ENCODE measurements around the gene MFGE8.
"Not testable (repeated sequence)": the region's sequence is repeated elsewhere in the genome, so short reads cannot be mapped to it uniquely, and the experiment has no call there.

MFGE8 gene

GRCh38 chr15:88913017-88913849 lies at the start of gene MFGE8:
TSS of gene MFGE8 (minus strand) at chr15:88913379. CDS start at chr15:88913319, 60 bp downstream.
- Histone ChIP-seq H3K9me3 (no peaks in the 10 kb centered on the region), H3K36me3 (replicated peaks) (peaks cover 13% of the 10 kb centered on the region), H3K27me3 (ENCODE audit: low read depth) (0 out of 2 replicates have a peak, but pooled peaks cover 2% of the 10 kb centered on the region), H3K4me3 (peak within 1 kb of the TSS; percentile 67), H3K4me1 (peaks cover 13% of the 10 kb centered on the region)
- in situ Hi-C loops (cut with MboI; ENCODE audit: low sequenced_read_pairs) = no loop called here
- peak; percentile 89 to 97 for DNase-seq (ENCODE audit: low spot score in 2 of 2)

GRCh38 chr15:88959445-88959844 lies 46.3 kb upstream of the MFGE8 start:
- no peak for DNase-seq (ENCODE audit: low spot score in 2 of 2)
- H3K4me1 ChIP-seq = no peaks in the 10 kb centered on the region; the same call in 1 of the 2 replicates
- 0 out of 2 replicates have a peak, but pooled peaks cover 3% of the 10 kb centered on the region for H3K9me3 ChIP-seq
- H3K4me3 ChIP-seq = no peak overlapping the region
- in situ Hi-C loops (cut with MboI; ENCODE audit: low sequenced_read_pairs) = no loop called here
- no peaks in the 10 kb centered on the region for H3K36me3 ChIP-seq (replicated peaks)
- H3K27me3 ChIP-seq (ENCODE audit: low read depth) = no peaks in the 10 kb centered on the region

GRCh38 chr15:88956906-88957305 lies 43.7 kb upstream of the MFGE8 start:
- Histone ChIP-seq H3K4me3 (no peak overlapping the region), H3K36me3 (replicated peaks) (no peaks in the 10 kb centered on the region), H3K9me3 (no peaks in the 10 kb centered on the region), H3K4me1 (no peaks in the 10 kb centered on the region), H3K27me3 (ENCODE audit: low read depth) (no peaks in the 10 kb centered on the region)
- in situ Hi-C loops (cut with MboI; ENCODE audit: low sequenced_read_pairs) = no loop called here
- no peak for DNase-seq (ENCODE audit: low spot score in 2 of 2)

GRCh38 chr15:88956263-88956662 lies 43.1 kb upstream of the MFGE8 start:
- Histone ChIP-seq H3K4me3 (no peak overlapping the region), H3K4me1 (no peaks in the 10 kb centered on the region), H3K36me3 (replicated peaks) (no peaks in the 10 kb centered on the region), H3K27me3 (ENCODE audit: low read depth) (no peaks in the 10 kb centered on the region), H3K9me3 (no peaks in the 10 kb centered on the region)
- in situ Hi-C loops (cut with MboI; ENCODE audit: low sequenced_read_pairs) = no loop called here
- DNase-seq (ENCODE audit: low spot score in 2 of 2) = no peak

- in situ Hi-C loops (cut with MboI; ENCODE audit: low sequenced_read_pairs) = no loop called here
- Histone ChIP-seq H3K27me3 (ENCODE audit: low read depth) (no peaks in the 10 kb centered on the region), H3K4me1 (no peaks in the 10 kb centered on the region), H3K9me3 (no peaks in the 10 kb centered on the region), H3K36me3 (replicated peaks) (no peaks in the 10 kb centered on the region), H3K4me3 (no peak overlapping the region)
- peak in 1 of 2 experiments; percentile 27 for DNase-seq (ENCODE audit: low spot score in 2 of 2)
These were observed 41.5 kb upstream of the MFGE8 start for GRCh38 chr15:88954431-88955277.

GRCh38 chr15:88950600-88951160 lies 37.5 kb upstream of the MFGE8 start:
- no peaks in the 10 kb centered on the region for H3K27me3 ChIP-seq (ENCODE audit: low read depth)
- no peak for DNase-seq (ENCODE audit: low spot score in 2 of 2)
- H3K4me3 ChIP-seq = no peak overlapping the region
- no peaks in the 10 kb centered on the region for H3K36me3 ChIP-seq (replicated peaks)
- in situ Hi-C loops (cut with MboI; ENCODE audit: low sequenced_read_pairs) = no loop called here
- 0 out of 2 replicates have a peak, but pooled peaks cover 3% of the 10 kb centered on the region for H3K4me1 ChIP-seq
- no peaks in the 10 kb centered on the region for H3K9me3 ChIP-seq

GRCh38 chr15:88949734-88950400 lies 36.7 kb upstream of the MFGE8 start:
- in situ Hi-C loops (cut with MboI; ENCODE audit: low sequenced_read_pairs) = no loop called here
- Histone ChIP-seq H3K4me3 (no peak overlapping the region), H3K36me3 (replicated peaks) (no peaks in the 10 kb centered on the region), H3K9me3 (no peaks in the 10 kb centered on the region), H3K27me3 (ENCODE audit: low read depth) (no peaks in the 10 kb centered on the region), H3K4me1 (0 out of 2 replicates have a peak, but pooled peaks cover 3% of the 10 kb centered on the region)
- no peak for DNase-seq (ENCODE audit: low spot score in 2 of 2)

GRCh38 chr15:88940110-88940675 lies 27.0 kb upstream of the MFGE8 start:
- H3K36me3 ChIP-seq (replicated peaks) = no peaks in the 10 kb centered on the region
- no peaks in the 10 kb centered on the region; the same call in 1 of the 2 replicates for H3K9me3 ChIP-seq
- in situ Hi-C loops (cut with MboI; ENCODE audit: low sequenced_read_pairs) = no loop called here
- H3K27me3 ChIP-seq (ENCODE audit: low read depth) = no peaks in the 10 kb centered on the region
- no peak for DNase-seq (ENCODE audit: low spot score in 2 of 2)
- no peak overlapping the region for H3K4me3 ChIP-seq
- peaks cover 4% of the 10 kb centered on the region for H3K4me1 ChIP-seq

- no peak for DNase-seq (ENCODE audit: low spot score in 2 of 2)
- H3K36me3 ChIP-seq (replicated peaks) = no peaks in the 10 kb centered on the region
- no peaks in the 10 kb centered on the region for H3K27me3 ChIP-seq (ENCODE audit: low read depth)
- no peaks in the 10 kb centered on the region; the same call in 1 of the 2 replicates for H3K9me3 ChIP-seq
- peaks cover 4% of the 10 kb centered on the region for H3K4me1 ChIP-seq
- no peak overlapping the region for H3K4me3 ChIP-seq
- in situ Hi-C loops (cut with MboI; ENCODE audit: low sequenced_read_pairs) = no loop called here
These were observed 26.3 kb upstream of the MFGE8 start for GRCh38 chr15:88939486-88939806.

GRCh38 chr15:88938802-88939485 lies 25.8 kb upstream of the MFGE8 start:
- peaks cover 4% of the 10 kb centered on the region for H3K4me1 ChIP-seq
- H3K9me3 ChIP-seq = peaks cover 1% of the 10 kb centered on the region; the same call in 1 of the 2 replicates
- peak in 1 of 2 experiments; percentile 5 for DNase-seq (ENCODE audit: low spot score in 2 of 2)
- H3K27me3 ChIP-seq (ENCODE audit: low read depth) = no peaks in the 10 kb centered on the region
- H3K36me3 ChIP-seq (replicated peaks) = no peaks in the 10 kb centered on the region
- no peak overlapping the region for H3K4me3 ChIP-seq
- in situ Hi-C loops (cut with MboI; ENCODE audit: low sequenced_read_pairs) = no loop called here

- H3K9me3 ChIP-seq; H3K4me3 ChIP-seq; H3K4me1 ChIP-seq; DNase-seq (ENCODE audit: low spot score in 2 of 2); H3K27me3 ChIP-seq (ENCODE audit: low read depth); H3K36me3 ChIP-seq (replicated peaks); in situ Hi-C loops (cut with MboI; ENCODE audit: low sequenced_read_pairs): not testable (repeated sequence)
These were observed 21.3 kb upstream of the MFGE8 start for GRCh38 chr15:88934449-88934848.

- H3K4me3 ChIP-seq = no peak overlapping the region
- peaks cover 8% of the 10 kb centered on the region for H3K9me3 ChIP-seq
- no peaks in the 10 kb centered on the region for H3K27me3 ChIP-seq (ENCODE audit: low read depth)
- H3K36me3 ChIP-seq (replicated peaks) = no peaks in the 10 kb centered on the region
- no peak for DNase-seq (ENCODE audit: low spot score in 2 of 2)
- H3K4me1 ChIP-seq = no peaks in the 10 kb centered on the region; the same call in 1 of the 2 replicates
- in situ Hi-C loops (cut with MboI; ENCODE audit: low sequenced_read_pairs) = no loop called here
These were observed 19.7 kb upstream of the MFGE8 start for GRCh38 chr15:88932875-88933330.
